ENCODE data around the gene ZNF286A. TPM values are rescaled to one million over a fixed set of nuclear protein-coding genes. Genes with fewer than 3 reads are reported as not detected.
"Not testable (repeated sequence)": the region's sequence is repeated elsewhere in the genome, so short reads cannot be mapped to it uniquely, and the experiment has no call there.

Gene ZNF286A
- polyA plus RNA-seq (12.3 to 32.3 TPM (median 19.5 TPM) in 3 replicates), polyA minus RNA-seq (7.7 to 24.5 TPM (median 16.0 TPM) in 3 replicates)
- 4.8 TPM for polyA plus RNA-seq (2011; ENCODE audit: low read depth)
- polyA plus RNA-seq (2011; cell fraction: cytosol; rRNA removed): 16.5 and 17.1 TPM in 2 replicates
- 26.7 and 37.8 TPM in 2 replicates for polyA plus RNA-seq (2011; cell fraction: nucleus; rRNA removed)
- 6.4 and 20.6 TPM in 2 replicates for polyA plus RNA-seq (2012; ENCODE audit: low replicate concordance)
- polyA minus RNA-seq (2011; cell fraction: cytosol; rRNA and poly(A)+ RNA removed): 12.9 TPM
- 6.9 and 15.4 TPM in 2 replicates for polyA minus RNA-seq (2011; cell fraction: nucleus; rRNA and poly(A)+ RNA removed)

DNA sequence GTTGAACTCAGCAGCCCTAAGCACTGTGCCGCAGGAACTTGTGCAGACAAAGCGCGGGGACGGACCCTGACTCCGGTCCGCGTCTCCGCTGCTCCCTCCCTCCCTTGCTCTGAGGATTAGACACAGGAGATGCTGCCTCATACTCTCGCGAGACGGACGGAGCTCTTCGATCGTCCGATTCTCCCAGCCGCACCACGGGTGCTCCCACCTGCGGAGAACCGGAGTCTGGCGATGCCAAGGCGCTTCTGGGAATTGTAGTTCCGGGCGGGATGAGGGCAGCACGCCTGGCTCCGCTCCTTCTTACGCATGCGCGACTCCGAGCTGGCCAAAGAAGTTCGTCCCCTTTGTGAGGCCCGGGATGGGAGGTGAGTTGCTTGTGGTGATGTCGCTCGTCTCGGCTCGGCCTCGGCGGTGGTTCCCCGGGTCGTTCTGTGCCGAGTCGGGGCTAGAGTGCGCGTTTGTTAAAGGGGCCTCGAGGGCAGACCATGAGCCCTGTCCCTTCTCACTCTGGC, at the start of gene ZNF286A:
ZNF286A (plus strand) TSS at position 340 of the 512 bp plus-strand sequence. CDS start 578 bp downstream, outside the sequence.
- FAIRE-seq: peak; percentile 83

DNA sequence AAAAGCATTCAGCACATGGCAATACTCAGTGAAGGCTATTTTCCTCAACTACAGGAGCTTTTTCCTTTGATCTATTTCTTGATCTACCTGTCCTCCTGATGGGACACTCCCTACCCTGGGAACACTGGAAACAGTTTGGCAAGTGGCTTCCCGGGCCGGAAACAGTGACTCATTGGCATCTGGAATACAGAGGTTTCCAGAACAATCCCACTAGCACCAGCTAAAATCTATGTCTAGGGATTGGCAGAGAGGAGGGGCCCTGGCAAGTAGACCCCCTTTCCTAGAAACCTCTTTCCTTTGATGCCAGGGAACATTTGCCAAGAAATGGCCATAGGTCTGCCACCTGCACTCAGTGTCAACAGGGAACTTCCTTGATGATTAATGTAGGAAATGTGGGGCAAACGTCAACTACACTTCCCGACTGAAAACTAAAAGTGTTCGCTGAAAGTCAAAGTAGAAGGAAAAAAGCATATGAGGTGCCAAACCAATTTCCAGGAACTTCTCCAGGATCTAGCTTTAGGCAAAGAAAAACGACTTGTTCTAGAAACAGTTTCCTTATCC, 49.6 kb upstream of the ZNF286A start:
- Histone ChIP-seq H3K4me2 (ENCODE audit: control insufficient read depth, extremely low read depth, insufficient read depth, low read depth, low read length) (peak overlapping the region; percentile 94), H3K4me1 (ENCODE audit: control insufficient read depth, extremely low read depth, insufficient read depth, low read length) (peaks cover 33% of the 10 kb centered on the region), H3K27me3 (ENCODE audit: control insufficient read depth, extremely low read depth, insufficient read depth, low read length) (no peaks in the 10 kb centered on the region), H4K20me1 (ENCODE audit: control insufficient read depth, extremely low read depth, insufficient read depth, low read length) (no peaks in the 10 kb centered on the region), H3K9me1 (ENCODE audit: control insufficient read depth, extremely low read depth, insufficient read depth, low read length) (no peaks in the 10 kb centered on the region), H3K79me2 (ENCODE audit: control insufficient read depth, insufficient read depth, low read length) (peaks cover 42% of the 10 kb centered on the region), H3K4me3 (ENCODE audit: control insufficient read depth in 2 of 3, extremely low read depth in 1 of 3, insufficient read depth in 2 of 3, low read depth in 1 of 3, low read length in 3 of 3) (peak overlapping the region; percentile 82 to 87 (median 87)), H3K36me3 (ENCODE audit: control insufficient read depth in 2 of 2, extremely low read depth in 1 of 2, insufficient read depth in 2 of 2, low read length in 2 of 2) (peaks cover 2 to 11% of the 10 kb centered on the region in 2 experiments), H2AFZ (ENCODE audit: control insufficient read depth, low read length) (no peak overlapping the region), H3K9me3 (ENCODE audit: control insufficient read depth, low read depth, low read length) (no peaks in the 10 kb centered on the region), H3K9ac (ENCODE audit: control insufficient read depth, extremely low read depth, insufficient read depth, low read length) (peak overlapping the region; percentile 90), H3K27ac (ENCODE audit: control insufficient read depth, insufficient read depth, low read length) (peak overlapping the region; percentile 89)
- no peak for TF ChIP-seq EZH2 (IDR thresholded peaks at IDR 0.05; ENCODE audit: low read length)
- TF ChIP-seq, protein P1, sequence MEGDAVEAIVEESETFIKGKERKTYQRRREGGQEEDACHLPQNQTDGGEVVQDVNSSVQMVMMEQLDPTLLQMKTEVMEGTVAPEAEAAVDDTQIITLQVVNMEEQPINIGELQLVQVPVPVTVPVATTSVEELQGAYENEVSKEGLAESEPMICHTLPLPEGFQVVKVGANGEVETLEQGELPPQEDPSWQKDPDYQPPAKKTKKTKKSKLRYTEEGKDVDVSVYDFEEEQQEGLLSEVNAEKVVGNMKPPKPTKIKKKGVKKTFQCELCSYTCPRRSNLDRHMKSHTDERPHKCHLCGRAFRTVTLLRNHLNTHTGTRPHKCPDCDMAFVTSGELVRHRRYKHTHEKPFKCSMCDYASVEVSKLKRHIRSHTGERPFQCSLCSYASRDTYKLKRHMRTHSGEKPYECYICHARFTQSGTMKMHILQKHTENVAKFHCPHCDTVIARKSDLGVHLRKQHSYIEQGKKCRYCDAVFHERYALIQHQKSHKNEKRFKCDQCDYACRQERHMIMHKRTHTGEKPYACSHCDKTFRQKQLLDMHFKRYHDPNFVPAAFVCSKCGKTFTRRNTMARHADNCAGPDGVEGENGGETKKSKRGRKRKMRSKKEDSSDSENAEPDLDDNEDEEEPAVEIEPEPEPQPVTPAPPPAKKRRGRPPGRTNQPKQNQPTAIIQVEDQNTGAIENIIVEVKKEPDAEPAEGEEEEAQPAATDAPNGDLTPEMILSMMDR (optimal IDR thresholded peaks at IDR 0.05 in 1 of 3, IDR thresholded peaks at IDR 0.05 in 1 of 3, conservative IDR thresholded peaks at IDR 0.05 in 1 of 3; ENCODE audit: extremely low read depth in 1 of 3, insufficient read depth in 2 of 3, low read length in 3 of 3): no peak
- dilution Hi-C loops (cut with MboI; ENCODE audit: extremely low pct_ligation_motif_present, low sequenced_read_pairs): no loop called here
- peak; percentile 52 for DNase-seq (ENCODE audit: low read depth, low spot score)
- no peak for FAIRE-seq

More for the DNA sequence above, at the start of gene ZNF286A:
- Histone ChIP-seq H3K4me2 (ENCODE audit: control insufficient read depth, extremely low read depth, insufficient read depth, low read depth, low read length) (peak within 1 kb of the TSS; percentile 56), H3K27ac (ENCODE audit: control insufficient read depth, insufficient read depth, low read length) (peak within 1 kb of the TSS; percentile 26), H2AFZ (ENCODE audit: control insufficient read depth, low read length) (peak within 1 kb of the TSS; percentile 51), H3K9ac (ENCODE audit: control insufficient read depth, extremely low read depth, insufficient read depth, low read length) (peak within 1 kb of the TSS; percentile 76), H3K4me3 (ENCODE audit: control insufficient read depth in 2 of 3, extremely low read depth in 1 of 3, insufficient read depth in 2 of 3, low read depth in 1 of 3, low read length in 3 of 3) (peak within 1 kb of the TSS; percentile 51 to 64 (median 59))
- H4K20me1 ChIP-seq (ENCODE audit: control insufficient read depth, extremely low read depth, insufficient read depth, low read length); H3K79me2 ChIP-seq (ENCODE audit: control insufficient read depth, insufficient read depth, low read length); H3K4me1 ChIP-seq (ENCODE audit: control insufficient read depth, extremely low read depth, insufficient read depth, low read length); H3K27me3 ChIP-seq (ENCODE audit: control insufficient read depth, extremely low read depth, insufficient read depth, low read length); dilution Hi-C loops (cut with MboI; ENCODE audit: extremely low pct_ligation_motif_present, low sequenced_read_pairs); H3K9me1 ChIP-seq (ENCODE audit: control insufficient read depth, extremely low read depth, insufficient read depth, low read length); H3K36me3 ChIP-seq (ENCODE audit: control insufficient read depth in 2 of 2, extremely low read depth in 1 of 2, insufficient read depth in 2 of 2, low read length in 2 of 2); H3K9me3 ChIP-seq (ENCODE audit: control insufficient read depth, low read depth, low read length): not testable (repeated sequence)
- peak; percentile 97 for DNase-seq (ENCODE audit: low read depth, low spot score)

Data from keratinocyte (primary cell).